Lower leg skin (tissue), 4 donors: ENCODE measurements around the gene CYBC1. TPM values are rescaled to one million over a fixed set of nuclear protein-coding genes. Genes with fewer than 3 reads are reported as not detected.

Experiments used
- DNase-seq, 2 donors: peaks; one replicate each; pipeline ENCODE4 v3.0.0-alpha.2; 2019; ENCODE audit warnings: low spot score in 2 of 2
- H3K4me3 ChIP-seq: fragments of 200-600 bp; sonication (generic); 2 replicates; pipeline ENCODE4 v1.5.1; 2017; ENCODE audit warnings: mild to moderate bottlenecking, low read depth; ENCODE audit not compliant: poor library complexity, severe bottlenecking
- CTCF ChIP-seq, 3 donors: fragments of 450-650 bp; IDR thresholded peaks; one replicate each; pipeline ENCODE4 v1.5.1; 2016; ENCODE audit warnings: antibody characterized with exemption in 3 of 3, mild to moderate bottlenecking in 3 of 3, moderate library complexity in 2 of 3
- POLR2A ChIP-seq, 2 donors: fragments of 450-650 bp; IDR thresholded peaks; one replicate each; pipeline ENCODE4 v1.6.1; 2016 to 2017; ENCODE audit warnings: antibody characterized with exemption in 2 of 2, mild to moderate bottlenecking in 1 of 2, moderate library complexity in 1 of 2
- WGBS, 2 donors: methylation state at CpG; one replicate each; pipeline ENCODE4 v1.1.5; 2018; 5-methylcytosine and 5-hydroxymethylcytosine counted together
- intact Hi-C: fragments of 100-400 bp; cut with DNase I; formaldehyde crosslinking; loops from one replicate; pipeline ENCODE4 v1.15.0; 2023; ENCODE audit warnings: low total_unique reads
- total RNA-seq, 4 donors: library from RNA; depleted of rRNA; stranded (reverse); fragments of >200 nt; gene quantifications; one replicate each; pipeline ENCODE4 v1.1.0, GENCODE V29; 2016

Gene CYBC1
- total RNA-seq, 4 donors from 2014 or later, result 32.4 to 48.8 (median 43.5) TPM

GRCh38 chr17:82437325-82437668 is 13.3 kb downstream of the CYBC1 start:
- no peak for DNase-seq
- intact Hi-C loops, result no loop called here
- no peak for TF ChIP-seq CTCF (IDR thresholded peaks at IDR 0.05)
- no peak for TF ChIP-seq POLR2A (IDR thresholded peaks at IDR 0.05)
- WGBS, 2 donors, result 86 to 90% methylated on average over 7 to 18 of the region's 18 CpGs
- no peak overlapping the region for H3K4me3 ChIP-seq

GRCh38 chr17:82436601-82437324 is 13.8 kb downstream of the CYBC1 start:
- H3K4me3 ChIP-seq, result no peak overlapping the region
- DNase-seq, result no peak
- intact Hi-C loops, result no loop called here
- TF ChIP-seq CTCF (IDR thresholded peaks at IDR 0.05), result no peak
- no peak for TF ChIP-seq POLR2A (IDR thresholded peaks at IDR 0.05)
- WGBS, 2 donors, result 85 to 87% methylated on average over 32 to 36 of the region's 36 CpGs

- no peak for DNase-seq
- intact Hi-C loops, result no loop called here
- 83 to 89% methylated on average over 37 to 41 of the region's 43 CpGs for WGBS, 2 donors
- TF ChIP-seq POLR2A (IDR thresholded peaks at IDR 0.05) (no peak), CTCF (IDR thresholded peaks at IDR 0.05) (no peak)
- H3K4me3 ChIP-seq, result no peak overlapping the region
These were observed 14.7 kb downstream of the CYBC1 start for GRCh38 chr17:82435601-82436583.

- 88 to 90% methylated on average over 12 of the region's 12 CpGs for WGBS, 2 donors
- intact Hi-C loops, result no loop called here
- DNase-seq, result no peak
- H3K4me3 ChIP-seq, result no peak overlapping the region
- TF ChIP-seq CTCF (IDR thresholded peaks at IDR 0.05) (no peak), POLR2A (IDR thresholded peaks at IDR 0.05) (no peak)
These were observed 15.4 kb downstream of the CYBC1 start for GRCh38 chr17:82435103-82435502.

- no peak for DNase-seq
- WGBS, 2 donors, result 43 to 53% methylated on average over 3 of the region's 3 CpGs
- TF ChIP-seq POLR2A (IDR thresholded peaks at IDR 0.05) (no peak), CTCF (IDR thresholded peaks at IDR 0.05) (no peak)
- H3K4me3 ChIP-seq, result no peak overlapping the region
- intact Hi-C loops, result no loop called here
These were observed 16.4 kb downstream of the CYBC1 start for GRCh38 chr17:82434216-82434565.
